ENCODE results near the gene GRHL1.

The GRHL1 gene

DNA sequence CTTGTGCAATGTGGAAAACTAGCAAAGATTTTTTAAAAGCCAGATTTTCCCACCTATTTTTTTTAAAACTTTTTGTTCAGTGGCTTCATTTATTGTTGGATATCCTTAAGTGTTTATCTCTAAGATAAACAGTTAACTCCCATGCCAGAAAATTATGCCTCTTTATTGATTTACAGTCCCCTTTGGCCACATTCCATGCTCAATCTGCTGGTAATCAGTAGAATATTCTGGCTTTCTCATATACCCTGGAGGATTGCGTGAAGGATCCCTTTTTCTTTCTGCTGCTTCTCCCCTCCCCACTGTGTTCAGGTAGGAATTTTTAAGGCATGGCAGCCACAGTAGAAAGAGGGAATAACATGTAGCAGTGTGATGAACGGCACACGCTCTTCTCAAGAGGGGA is 2.6 kb downstream of the GRHL1 start:
- H3K4me3 ChIP-seq (ENCODE audit: low read depth, low read length) = no peak overlapping the region
- TF ChIP-seq, protein P1, sequence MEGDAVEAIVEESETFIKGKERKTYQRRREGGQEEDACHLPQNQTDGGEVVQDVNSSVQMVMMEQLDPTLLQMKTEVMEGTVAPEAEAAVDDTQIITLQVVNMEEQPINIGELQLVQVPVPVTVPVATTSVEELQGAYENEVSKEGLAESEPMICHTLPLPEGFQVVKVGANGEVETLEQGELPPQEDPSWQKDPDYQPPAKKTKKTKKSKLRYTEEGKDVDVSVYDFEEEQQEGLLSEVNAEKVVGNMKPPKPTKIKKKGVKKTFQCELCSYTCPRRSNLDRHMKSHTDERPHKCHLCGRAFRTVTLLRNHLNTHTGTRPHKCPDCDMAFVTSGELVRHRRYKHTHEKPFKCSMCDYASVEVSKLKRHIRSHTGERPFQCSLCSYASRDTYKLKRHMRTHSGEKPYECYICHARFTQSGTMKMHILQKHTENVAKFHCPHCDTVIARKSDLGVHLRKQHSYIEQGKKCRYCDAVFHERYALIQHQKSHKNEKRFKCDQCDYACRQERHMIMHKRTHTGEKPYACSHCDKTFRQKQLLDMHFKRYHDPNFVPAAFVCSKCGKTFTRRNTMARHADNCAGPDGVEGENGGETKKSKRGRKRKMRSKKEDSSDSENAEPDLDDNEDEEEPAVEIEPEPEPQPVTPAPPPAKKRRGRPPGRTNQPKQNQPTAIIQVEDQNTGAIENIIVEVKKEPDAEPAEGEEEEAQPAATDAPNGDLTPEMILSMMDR (IDR thresholded peaks at IDR 0.05; ENCODE audit: borderline replicate concordance, insufficient read depth, low read depth, low read length) = no peak

DNA sequence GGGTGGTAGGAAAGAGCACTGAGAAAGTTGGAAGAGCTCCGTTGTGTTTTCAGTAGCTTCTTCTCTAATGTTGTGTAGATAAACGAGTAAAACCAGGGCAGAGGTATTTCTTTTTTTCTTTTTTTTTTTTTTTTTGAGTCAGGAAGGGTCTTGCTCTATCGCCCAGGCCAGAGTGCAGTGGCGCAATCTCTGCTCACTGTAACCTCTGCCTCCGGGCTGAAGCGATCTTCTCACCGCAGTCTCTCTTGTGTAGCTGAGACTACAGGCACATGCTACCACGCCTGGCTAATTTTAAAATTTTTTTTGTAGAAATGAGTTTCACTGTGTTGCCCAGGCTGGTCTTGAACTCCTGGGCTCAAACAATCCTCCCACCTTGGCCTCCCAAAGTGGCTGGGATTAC is 6.6 kb downstream of the GRHL1 start:
- TF ChIP-seq, protein P1 (IDR thresholded peaks at IDR 0.05; ENCODE audit: borderline replicate concordance, insufficient read depth, low read depth, low read length) = no peak
- no peak overlapping the region for H3K4me3 ChIP-seq (ENCODE audit: low read depth, low read length)

DNA sequence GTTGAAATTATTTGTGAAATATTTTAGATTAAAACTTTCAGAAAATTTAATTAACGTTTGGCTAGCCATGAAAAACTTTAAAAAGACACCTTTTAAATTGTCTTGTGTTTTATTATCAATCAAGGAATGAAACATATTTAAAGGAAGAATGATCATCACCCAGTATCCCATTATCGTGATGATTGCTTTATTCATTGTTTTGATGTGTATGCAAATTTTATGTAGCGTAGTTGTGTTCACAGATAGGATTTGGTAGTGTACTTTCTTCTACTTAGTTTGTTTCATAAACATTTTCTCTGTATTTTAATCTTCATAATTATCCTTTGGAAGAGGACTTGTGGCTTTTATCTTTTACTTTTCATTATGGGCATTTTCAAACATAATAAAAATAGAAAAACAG is 7.8 kb downstream of the GRHL1 start:
- TF ChIP-seq, protein P1 (IDR thresholded peaks at IDR 0.05; ENCODE audit: borderline replicate concordance, insufficient read depth, low read depth, low read length) = no peak
- H3K4me3 ChIP-seq (ENCODE audit: low read depth, low read length) = no peak overlapping the region

DNA sequence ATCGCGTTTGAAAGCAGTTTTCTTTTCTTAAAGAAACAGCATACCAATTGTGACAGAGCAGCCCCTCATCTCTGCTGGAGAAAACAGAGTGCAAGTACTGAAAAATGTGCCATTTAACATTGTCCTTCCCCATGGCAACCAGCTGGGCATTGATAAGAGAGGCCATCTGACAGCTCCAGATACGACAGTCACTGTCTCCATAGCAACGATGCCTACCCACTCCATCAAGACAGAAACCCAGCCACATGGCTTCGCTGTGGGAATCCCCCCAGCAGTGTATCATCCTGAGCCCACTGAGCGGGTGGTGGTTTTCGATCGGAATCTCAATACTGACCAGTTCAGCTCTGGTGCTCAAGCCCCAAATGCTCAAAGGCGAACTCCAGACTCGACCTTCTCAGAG is 9.5 kb downstream of the GRHL1 start:
- TF ChIP-seq, protein P1 (IDR thresholded peaks at IDR 0.05; ENCODE audit: borderline replicate concordance, insufficient read depth, low read depth, low read length) = no peak
- H3K4me3 ChIP-seq (ENCODE audit: low read depth, low read length) = no peak overlapping the region

DNA sequence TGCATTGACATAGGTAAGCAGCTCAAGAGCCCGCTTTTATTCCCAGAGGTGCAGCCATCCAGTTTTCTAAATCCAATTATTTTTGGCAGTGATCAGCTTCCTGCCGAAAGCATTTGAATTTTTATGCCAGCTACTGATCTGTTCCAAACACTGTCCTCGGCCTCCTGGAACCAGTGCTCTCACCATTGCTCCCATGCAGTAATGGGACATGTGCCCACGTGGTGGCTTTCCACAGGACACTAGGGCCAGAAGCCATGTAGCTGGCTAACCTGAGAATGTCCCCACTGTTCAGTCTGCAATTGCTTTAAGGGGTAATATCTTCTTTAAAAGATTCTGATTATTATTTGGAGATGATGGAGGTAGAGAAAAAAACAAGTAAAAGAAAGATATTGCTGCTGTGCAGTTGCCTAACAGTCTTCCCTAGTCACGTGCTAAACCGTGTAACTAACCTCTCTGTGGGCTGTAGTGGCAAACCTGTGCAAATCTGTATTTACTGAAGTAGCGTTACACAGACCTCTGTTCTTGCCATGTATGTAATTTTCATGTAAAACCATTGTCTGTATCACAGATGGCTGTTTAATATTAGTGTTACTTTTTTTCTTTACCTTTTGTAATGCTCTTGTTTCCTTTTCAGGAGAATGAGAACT is 13.0 kb downstream of the GRHL1 start:
- no peak overlapping the region for H3K4me3 ChIP-seq (ENCODE audit: low read depth, low read length)
- TF ChIP-seq, protein P1 (IDR thresholded peaks at IDR 0.05; ENCODE audit: borderline replicate concordance, insufficient read depth, low read depth, low read length) = no peak

DNA sequence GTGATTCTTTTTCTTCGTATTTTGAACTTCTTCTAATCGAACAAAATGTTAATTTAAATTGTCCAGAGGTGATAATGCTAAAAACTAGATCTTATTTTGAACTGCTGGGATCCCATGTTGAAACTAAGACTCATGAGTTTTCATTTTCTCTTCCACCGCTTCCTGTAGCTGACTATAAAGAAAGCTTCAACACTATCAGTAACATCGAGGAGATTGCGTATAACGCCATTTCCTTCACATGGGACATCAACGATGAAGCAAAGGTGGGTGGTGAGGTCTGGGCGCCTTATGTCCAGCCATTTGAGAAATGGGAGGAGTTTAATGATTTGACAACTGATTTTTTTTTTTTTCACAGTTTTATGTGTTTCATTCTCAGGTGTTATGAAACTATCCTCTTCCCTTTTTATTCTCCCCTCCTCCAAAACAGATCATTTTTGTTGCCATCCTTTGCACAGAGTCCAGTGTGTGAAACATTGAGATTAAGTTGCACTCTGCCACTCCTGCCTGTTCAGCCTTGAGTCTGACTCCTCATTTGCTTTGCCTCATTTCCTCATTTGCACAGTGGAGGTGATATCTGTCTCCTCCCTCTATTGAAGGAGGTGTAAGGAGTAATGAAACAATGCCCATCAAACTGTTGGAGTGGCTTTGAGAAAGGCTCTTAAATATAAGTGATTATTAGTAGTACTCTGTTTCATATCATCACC is 13.8 kb downstream of the GRHL1 start:
- no peak overlapping the region for H3K4me3 ChIP-seq (ENCODE audit: low read depth, low read length)
- TF ChIP-seq, protein P1 (IDR thresholded peaks at IDR 0.05; ENCODE audit: borderline replicate concordance, insufficient read depth, low read depth, low read length) = no peak

DNA sequence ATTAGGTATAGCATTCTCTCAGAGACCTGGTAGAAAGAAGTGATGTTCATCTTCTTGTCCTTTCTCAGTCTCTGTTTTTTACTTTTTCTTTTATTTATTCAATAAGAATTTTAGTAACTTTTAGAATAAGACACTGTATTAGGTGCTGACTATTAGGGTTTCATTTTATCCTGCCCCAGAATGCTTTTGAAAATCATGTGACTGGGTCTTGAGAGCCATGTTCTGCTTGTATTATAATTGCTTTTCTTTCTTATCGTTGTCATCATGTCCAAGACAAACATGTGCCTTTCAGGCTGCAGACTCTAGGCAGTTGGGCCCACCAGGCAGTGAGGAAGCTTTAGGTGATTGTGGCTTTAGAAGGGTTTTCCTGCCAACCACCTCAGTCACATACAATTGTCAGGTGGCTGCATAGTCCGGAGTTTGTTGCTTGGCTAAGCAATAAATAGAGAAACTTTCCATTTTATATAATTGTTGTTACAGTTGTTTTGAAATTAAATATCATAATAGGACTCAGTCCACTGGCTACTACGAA is 15.1 kb downstream of the GRHL1 start:
- H3K4me3 ChIP-seq (ENCODE audit: low read depth, low read length) = no peak overlapping the region
- TF ChIP-seq, protein P1 (IDR thresholded peaks at IDR 0.05; ENCODE audit: borderline replicate concordance, insufficient read depth, low read depth, low read length) = no peak

All from GM12875 (cell line).